ENCODE measurements around the gene PTX4.
A peak's percentile ranks its signal among the peaks of the same experiment; 100 is the strongest.

Gene PTX4

DNA sequence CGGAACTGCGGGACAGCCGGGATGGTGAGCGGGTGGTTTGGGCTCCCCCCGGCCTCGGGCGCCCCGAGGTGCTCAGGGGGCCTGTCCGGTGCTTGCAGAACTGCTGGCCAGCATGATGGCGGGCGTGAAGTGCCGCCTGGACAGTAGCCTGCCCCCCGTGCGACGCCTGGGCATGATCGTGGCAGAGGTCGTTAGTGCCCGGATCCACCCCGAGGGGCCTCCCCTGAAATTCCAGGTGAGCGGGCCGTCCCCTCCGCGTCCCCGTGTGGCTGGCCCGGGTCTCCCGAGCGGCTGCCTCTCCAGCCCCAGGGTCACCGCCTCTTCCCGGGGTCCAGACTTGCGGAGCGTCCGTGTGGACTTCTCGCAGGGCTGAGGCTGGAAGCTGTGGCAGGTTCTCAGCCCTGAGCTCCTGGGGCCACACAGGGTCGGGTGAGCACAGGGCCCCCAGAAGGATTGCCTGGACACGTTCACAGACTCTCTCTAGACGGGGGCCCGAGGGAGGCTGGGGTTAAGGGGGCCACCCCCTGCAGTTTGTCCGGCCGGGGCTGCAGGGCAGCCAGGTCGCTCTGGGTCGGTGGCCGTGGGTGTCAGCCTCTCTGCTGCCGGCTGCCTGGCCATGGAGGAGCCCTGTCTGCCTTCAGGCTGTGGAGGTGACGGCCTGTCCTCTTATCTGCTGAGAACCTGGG lies 11.9 kb upstream of the PTX4 start:
- DNase-seq (ENCODE audit: low read depth in 2 of 2): no peak

DNA sequence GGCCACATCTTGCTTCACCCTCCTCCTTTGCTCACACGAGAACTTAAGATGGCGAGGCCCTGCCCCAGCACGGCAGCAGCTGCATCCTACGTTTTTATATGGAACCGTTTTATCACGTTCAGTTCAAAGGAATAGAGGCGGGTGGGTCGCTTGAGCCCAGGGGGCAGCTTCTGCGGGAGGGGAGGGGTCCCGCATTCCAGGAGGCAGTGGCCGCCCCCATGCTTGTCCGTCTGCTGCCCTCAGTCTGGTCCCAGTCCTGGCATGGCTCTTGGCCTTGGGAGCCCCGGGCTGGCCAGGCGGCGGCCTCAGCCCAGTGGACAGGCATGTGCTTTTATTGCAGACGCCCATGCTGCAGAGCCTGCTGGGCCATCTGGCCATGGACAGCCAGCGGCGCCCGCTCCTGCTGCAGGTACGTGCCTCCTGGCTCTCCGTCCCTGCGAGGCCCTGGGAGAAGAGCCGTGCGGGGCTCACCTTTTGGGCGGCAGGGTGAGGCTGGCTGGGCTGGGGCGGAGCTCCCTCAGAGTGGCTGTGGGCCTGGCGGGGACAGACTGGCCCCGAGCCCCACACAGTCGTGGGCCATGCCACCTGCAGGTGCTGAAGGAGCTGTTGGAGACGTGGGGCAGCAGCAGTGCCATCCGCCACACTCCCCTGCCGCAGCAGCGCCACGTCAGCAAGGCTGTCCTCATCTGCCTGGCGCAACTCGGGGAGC lies 11.2 kb upstream of the PTX4 start:
- no peak for DNase-seq (ENCODE audit: low read depth in 2 of 2)

DNA sequence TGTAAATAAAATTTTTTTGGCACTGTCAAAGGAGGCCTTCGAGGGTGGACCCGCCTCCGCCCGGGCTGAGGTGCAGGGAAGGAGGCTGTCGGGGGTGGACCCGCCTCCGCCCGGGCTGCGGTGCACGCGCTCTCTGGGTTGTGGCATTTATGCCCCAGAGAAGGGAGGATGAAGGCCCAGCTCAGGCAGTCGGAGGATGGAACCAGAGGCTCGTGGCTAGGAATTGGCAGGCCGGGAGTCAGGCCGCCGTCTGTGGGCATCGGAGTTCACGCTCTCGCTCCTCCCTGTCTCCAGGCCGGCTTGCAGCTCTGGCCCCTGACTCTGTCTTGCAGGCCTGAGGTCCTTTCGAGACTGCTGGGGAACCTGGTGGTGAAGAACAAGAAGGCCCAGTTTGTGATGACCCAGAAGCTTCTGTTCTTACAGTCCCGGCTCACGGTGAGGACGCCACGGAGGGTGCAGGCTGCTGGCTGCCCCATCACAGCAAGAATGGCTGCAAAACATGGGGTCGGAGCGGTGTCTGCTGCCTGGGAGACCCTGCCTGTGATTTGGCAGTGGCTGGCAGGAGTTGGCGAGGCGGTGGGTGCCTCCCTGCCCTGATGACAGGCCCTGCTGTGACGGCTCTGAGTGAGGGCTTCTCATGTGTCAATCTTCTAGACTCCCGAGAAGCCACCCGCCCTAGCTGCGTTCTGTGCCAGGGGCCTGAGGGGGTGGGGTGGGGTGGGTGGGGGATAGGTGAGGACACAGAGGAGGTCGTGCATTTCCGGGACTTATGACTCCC lies 10.3 kb upstream of the PTX4 start:
- no peak for DNase-seq (ENCODE audit: low read depth in 2 of 2)

GRCh38 chr16:1497014-1497598 lies 8.4 kb upstream of the PTX4 start:
- no peak for DNase-seq (ENCODE audit: low read depth in 2 of 2)

DNA sequence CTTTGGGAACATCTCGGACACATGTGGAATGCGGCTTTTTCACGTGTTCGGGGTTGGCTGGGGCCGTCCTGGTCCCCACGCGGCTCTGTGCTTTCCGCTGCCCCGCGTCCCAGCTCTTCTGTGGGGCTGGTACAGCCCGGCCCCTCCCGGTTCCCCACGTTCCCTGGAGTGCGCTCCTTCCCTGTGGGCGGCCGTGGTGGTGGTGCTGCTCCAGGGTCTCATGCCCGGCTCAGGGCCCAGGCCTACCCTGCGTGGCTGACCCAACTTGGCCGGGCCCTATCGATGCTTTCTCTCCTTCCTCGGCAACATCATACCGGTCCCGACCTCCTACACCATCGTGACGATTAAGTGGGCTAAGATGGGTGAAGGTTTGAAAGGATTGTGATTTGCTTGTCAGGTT lies 7.7 kb upstream of the PTX4 start:
- DNase-seq (ENCODE audit: low read depth in 2 of 2): no peak

DNA sequence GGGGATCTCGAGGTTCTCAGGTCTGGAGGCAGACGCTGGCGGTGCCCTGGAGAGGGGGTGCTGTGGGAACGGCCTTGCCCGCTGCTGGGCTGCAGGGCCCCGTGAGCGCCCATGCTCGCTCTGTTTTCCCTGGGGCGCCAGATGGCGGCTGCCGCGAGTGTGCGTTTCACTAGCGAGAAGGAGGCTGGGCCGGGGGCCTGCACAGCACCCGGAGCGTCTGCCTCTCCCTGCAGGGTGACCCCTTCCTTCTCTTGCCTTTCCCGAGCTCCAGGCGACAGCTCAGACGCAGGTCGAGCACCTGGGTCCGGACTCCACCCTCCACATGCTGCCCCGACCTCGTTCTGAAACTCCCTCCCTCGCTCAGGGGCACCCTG lies 7.1 kb upstream of the PTX4 start:
- no peak for DNase-seq (ENCODE audit: low read depth in 2 of 2)

GRCh38 chr16:1495211-1495888 lies 6.6 kb upstream of the PTX4 start:
- DNase-seq (ENCODE audit: low read depth in 2 of 2): no peak

GRCh38 chr16:1494711-1495110 lies 6.0 kb upstream of the PTX4 start:
- DNase-seq (ENCODE audit: low read depth in 2 of 2): no peak

DNA sequence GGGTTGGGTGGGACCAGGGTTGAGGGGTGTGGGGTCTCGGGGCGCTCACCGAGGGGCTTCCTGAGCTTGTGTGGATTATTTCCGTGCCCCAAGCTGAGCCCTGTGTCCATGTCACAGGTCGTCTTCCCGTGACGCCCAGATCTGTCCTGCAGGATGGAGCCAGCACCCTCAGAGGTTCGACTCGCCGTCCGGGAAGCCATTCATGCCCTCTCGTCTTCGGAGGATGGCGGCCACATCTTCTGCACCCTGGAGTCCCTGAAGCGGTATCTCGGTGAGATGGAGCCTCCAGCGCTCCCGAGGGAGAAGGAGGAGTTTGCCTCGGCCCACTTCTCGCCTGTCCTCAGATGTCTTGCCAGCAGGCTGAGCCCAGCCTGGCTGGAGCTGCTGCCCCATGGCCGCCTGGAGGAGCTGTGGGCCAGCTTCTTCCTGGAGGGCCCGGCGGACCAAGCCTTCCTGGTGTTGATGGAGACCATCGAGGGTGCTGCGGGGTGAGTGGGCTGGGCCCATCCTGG lies 5.4 kb upstream of the PTX4 start:
- no peak for DNase-seq (ENCODE audit: low read depth in 2 of 2)

GRCh38 chr16:1493746-1494094 lies 5.0 kb upstream of the PTX4 start:
- DNase-seq (ENCODE audit: low read depth in 2 of 2): no peak

GRCh38 chr16:1492923-1493745 lies 4.4 kb upstream of the PTX4 start, which contains the start of gene TELO2:
Gene TELO2 (plus strand): TSS chr16:1493360. CDS start chr16:1494282, 922 bp downstream.
- peak; percentile 58 to 72 for DNase-seq (ENCODE audit: low read depth in 2 of 2)

GRCh38 chr16:1492082-1492922 lies 3.6 kb upstream of the PTX4 start:
- no peak for DNase-seq (ENCODE audit: low read depth in 2 of 2)

DNA sequence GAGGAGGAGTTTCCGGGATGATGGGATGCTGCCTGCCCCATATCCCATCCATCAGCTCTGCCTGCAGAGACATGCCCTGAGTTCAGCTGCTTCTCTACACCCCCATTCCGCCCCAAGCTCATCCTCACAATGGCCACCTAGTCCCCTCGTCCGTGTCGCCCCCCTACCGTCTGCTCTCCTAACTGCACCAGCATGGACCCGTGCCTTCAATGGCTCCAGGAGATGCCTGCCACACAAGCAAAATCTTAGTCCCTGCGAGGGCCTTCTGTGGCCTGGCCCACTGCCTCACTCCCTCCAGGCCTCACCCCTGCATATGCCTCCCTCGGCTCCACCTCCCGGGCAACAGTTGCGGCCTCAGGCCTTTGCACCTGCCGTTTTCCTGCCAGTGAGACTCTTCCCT lies 2.6 kb upstream of the PTX4 start:
- DNase-seq (ENCODE audit: low read depth in 2 of 2): no peak

GRCh38 chr16:1489077-1489476 lies 333 bp upstream of the PTX4 start:
- DNase-seq (ENCODE audit: low read depth in 2 of 2): no peak

GRCh38 chr16:1488054-1488601 lies 616 bp downstream of the PTX4 start:
- DNase-seq (ENCODE audit: low read depth in 2 of 2): no peak

DNA sequence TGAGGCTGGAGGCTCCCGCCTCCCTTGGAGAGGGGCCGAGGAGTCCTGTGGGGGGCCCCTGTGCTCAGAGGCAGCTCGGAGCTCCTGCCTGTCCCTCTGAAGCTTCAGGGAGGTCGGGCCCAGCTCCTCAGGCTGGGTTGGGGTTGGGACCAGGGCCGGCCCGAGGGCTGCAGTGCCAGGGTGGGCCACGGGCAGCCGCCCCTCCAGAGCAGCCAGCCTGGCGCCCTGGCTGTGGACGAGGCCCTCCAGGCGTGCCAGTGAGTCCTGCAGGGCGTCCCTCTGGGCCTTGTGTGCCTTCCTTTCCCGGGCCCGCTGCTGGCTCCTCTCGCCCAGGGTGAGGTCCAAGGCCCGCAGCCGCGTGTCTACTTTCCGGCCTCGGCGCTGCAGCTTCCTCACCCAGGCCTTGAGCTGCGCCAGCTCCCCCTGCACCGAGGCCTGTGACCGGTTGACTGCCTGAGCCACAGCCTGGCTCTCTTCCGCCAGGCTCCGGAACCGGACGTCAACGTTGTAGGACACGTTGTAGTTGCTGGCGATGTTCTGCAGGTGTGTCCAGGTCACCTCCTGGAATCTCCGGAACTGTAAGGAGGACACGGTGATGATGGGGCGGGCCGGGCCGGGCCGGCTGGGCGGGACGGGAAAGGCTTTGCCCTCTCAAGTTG lies 1.2 kb downstream of the PTX4 start:
- DNase-seq (ENCODE audit: low read depth in 2 of 2): no peak

GRCh38 chr16:1486551-1487390 lies 2.0 kb downstream of the PTX4 start:
- no peak for DNase-seq (ENCODE audit: low read depth in 2 of 2)

GRCh38 chr16:1485847-1486496 lies 2.8 kb downstream of the PTX4 start:
- no peak for DNase-seq (ENCODE audit: low read depth in 2 of 2)

Data from stimulated activated CD8-positive, alpha-beta memory T cell treated with anti-CD3 and anti-CD28 coated beads, Interleukin-15, amount 100 ng/mL, for 4 hours (primary cell).